HepG2 (cell line): ENCODE data around the gene KLHL13.

Experiments
- BRF2 ChIP-seq: sonication (generic); formaldehyde crosslinking; IDR thresholded peaks from 2 replicates; pipeline ENCODE4 v1.8.1; 2022; ENCODE audit warnings: mild to moderate bottlenecking, missing genetic modification reagents
- FOSL1 ChIP-seq: sonication (generic); formaldehyde crosslinking; IDR thresholded peaks from 2 replicates; pipeline ENCODE4 v1.9.0; 2021; ENCODE audit warnings: missing genetic modification reagents, borderline replicate concordance
- GATAD2A ChIP-seq: IDR thresholded peaks from 2 replicates; pipeline ENCODE4 v1.6.1; 2016
- KLF9 ChIP-seq: IDR thresholded peaks from 2 replicates; pipeline ENCODE4 v1.6.1; 2016; ENCODE audit warnings: low read depth
- MAFK ChIP-seq, 2 experiments: IDR thresholded peaks in 1 of 2; conservative IDR thresholded peaks in 1 of 2; 2 replicates each; pipeline ENCODE4 v1.6.1; 2011; ENCODE audit warnings: improper control_type of control experiment in 2 of 2, low read length in 2 of 2
- MNT ChIP-seq: fragments of 450-650 bp; IDR thresholded peaks from 2 replicates; pipeline ENCODE4 v1.6.1; 2016
- NFIC ChIP-seq: IDR thresholded peaks from 2 replicates; pipeline ENCODE4 v1.6.1; 2012; ENCODE audit warnings: mild to moderate bottlenecking, low read length, inconsistent platforms
- RAD51 ChIP-seq: fragments of 450-650 bp; IDR thresholded peaks from 2 replicates; pipeline ENCODE4 v1.6.1; 2016; ENCODE audit warnings: borderline replicate concordance
- SIN3B ChIP-seq: fragments of 150-350 bp; IDR thresholded peaks from 2 replicates; pipeline ENCODE4 v1.6.1; 2014; ENCODE audit warnings: low read length
- TAF1 ChIP-seq: sonication (generic); formaldehyde crosslinking; IDR thresholded peaks from 2 replicates; pipeline ENCODE4 v1.4.0; 2020; ENCODE audit warnings: missing genetic modification reagents
- THAP7 ChIP-seq: sonication (generic); formaldehyde crosslinking; IDR thresholded peaks from 2 replicates; pipeline ENCODE4 v1.8.1; 2023; ENCODE audit warnings: mild to moderate bottlenecking, missing genetic modification reagents
- TF ChIP-seq, protein P1 (sequence below): sonication (generic); formaldehyde crosslinking; IDR thresholded peaks from 2 replicates; pipeline ENCODE4 v1.5.0; 2020; ENCODE audit warnings: mild to moderate bottlenecking, missing genetic modification reagents, moderate library complexity
- TF ChIP-seq, protein P2 (sequence below): fragments of 450-650 bp; IDR thresholded peaks from 2 replicates; pipeline ENCODE4 v1.6.1; 2017; ENCODE audit warnings: mild to moderate bottlenecking

- TF ChIP-seq RAD51 (no peak), TAF1 (no peak), MNT (no peak), GATAD2A (CRISPR knock-in tag) (no peak), FOSL1 (no peak), MAFK (conservative IDR thresholded peaks at IDR 0.05 in 1 of 2, IDR thresholded peaks at IDR 0.05 in 1 of 2; ENCODE audit: low read length in 2 of 2) (no peak), BRF2 (no peak), KLF9 (CRISPR knock-in tag) (no peak), SIN3B (no peak), THAP7 (CRISPR knock-in tag) (no peak), NFIC (no peak)
- TF ChIP-seq, protein P1, sequence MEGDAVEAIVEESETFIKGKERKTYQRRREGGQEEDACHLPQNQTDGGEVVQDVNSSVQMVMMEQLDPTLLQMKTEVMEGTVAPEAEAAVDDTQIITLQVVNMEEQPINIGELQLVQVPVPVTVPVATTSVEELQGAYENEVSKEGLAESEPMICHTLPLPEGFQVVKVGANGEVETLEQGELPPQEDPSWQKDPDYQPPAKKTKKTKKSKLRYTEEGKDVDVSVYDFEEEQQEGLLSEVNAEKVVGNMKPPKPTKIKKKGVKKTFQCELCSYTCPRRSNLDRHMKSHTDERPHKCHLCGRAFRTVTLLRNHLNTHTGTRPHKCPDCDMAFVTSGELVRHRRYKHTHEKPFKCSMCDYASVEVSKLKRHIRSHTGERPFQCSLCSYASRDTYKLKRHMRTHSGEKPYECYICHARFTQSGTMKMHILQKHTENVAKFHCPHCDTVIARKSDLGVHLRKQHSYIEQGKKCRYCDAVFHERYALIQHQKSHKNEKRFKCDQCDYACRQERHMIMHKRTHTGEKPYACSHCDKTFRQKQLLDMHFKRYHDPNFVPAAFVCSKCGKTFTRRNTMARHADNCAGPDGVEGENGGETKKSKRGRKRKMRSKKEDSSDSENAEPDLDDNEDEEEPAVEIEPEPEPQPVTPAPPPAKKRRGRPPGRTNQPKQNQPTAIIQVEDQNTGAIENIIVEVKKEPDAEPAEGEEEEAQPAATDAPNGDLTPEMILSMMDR (CRISPR knock-in tag) = no peak
- TF ChIP-seq, protein P2, sequence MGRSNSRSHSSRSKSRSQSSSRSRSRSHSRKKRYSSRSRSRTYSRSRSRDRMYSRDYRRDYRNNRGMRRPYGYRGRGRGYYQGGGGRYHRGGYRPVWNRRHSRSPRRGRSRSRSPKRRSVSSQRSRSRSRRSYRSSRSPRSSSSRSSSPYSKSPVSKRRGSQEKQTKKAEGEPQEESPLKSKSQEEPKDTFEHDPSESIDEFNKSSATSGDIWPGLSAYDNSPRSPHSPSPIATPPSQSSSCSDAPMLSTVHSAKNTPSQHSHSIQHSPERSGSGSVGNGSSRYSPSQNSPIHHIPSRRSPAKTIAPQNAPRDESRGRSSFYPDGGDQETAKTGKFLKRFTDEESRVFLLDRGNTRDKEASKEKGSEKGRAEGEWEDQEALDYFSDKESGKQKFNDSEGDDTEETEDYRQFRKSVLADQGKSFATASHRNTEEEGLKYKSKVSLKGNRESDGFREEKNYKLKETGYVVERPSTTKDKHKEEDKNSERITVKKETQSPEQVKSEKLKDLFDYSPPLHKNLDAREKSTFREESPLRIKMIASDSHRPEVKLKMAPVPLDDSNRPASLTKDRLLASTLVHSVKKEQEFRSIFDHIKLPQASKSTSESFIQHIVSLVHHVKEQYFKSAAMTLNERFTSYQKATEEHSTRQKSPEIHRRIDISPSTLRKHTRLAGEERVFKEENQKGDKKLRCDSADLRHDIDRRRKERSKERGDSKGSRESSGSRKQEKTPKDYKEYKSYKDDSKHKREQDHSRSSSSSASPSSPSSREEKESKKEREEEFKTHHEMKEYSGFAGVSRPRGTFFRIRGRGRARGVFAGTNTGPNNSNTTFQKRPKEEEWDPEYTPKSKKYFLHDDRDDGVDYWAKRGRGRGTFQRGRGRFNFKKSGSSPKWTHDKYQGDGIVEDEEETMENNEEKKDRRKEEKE = no peak
Measured at GRCh38 chrX:117969782-117970181, 146.8 kb downstream of the KLHL13 start.
